Neural progenitor cell (in vitro differentiated cells): Measurements from ENCODE around the gene TRIM40. TPM values are rescaled to one million over a fixed set of nuclear protein-coding genes. Genes with fewer than 3 reads are reported as not detected.

ENCODE experiments used
- DNase-seq: peaks from one replicate; pipeline ENCODE4 v3.0.0-alpha.2; 2016; ENCODE audit warnings: low spot score
- H2AFZ ChIP-seq: fragments of 200-600 bp; sonication (generic); replicated peaks from 2 replicates; pipeline ENCODE4 v1.6.1; 2016; ENCODE audit warnings: antibody characterized with exemption
- H3F3A ChIP-seq: fragments of 200-600 bp; sonication (generic); 2 replicates; pipeline ENCODE4 v1.6.1; 2016; ENCODE audit warnings: antibody characterized with exemption, low read depth
- H3K27ac ChIP-seq: fragments of 200-600 bp; sonication (generic); 2 replicates; pipeline ENCODE4 v1.5.1; 2016; ENCODE audit warnings: mild to moderate bottlenecking
- H3K27me3 ChIP-seq: fragments of 200-600 bp; sonication (generic); 2 replicates; pipeline ENCODE4 v1.6.1; 2016; ENCODE audit warnings: mild to moderate bottlenecking, moderate library complexity
- H3K36me3 ChIP-seq: fragments of 200-600 bp; sonication (generic); 2 replicates; pipeline ENCODE4 v1.5.1; 2016
- H3K4me1 ChIP-seq: fragments of 200-600 bp; sonication (generic); 2 replicates; pipeline ENCODE4 v1.6.1; 2016; ENCODE audit warnings: mixed run types
- H3K4me2 ChIP-seq: fragments of 200-600 bp; sonication (generic); 2 replicates; pipeline ENCODE4 v1.6.1; 2016
- H3K4me3 ChIP-seq: fragments of 200-600 bp; sonication (generic); 2 replicates; pipeline ENCODE4 v1.5.1; 2016
- H3K79me2 ChIP-seq: fragments of 200-600 bp; sonication (generic); 2 replicates; pipeline ENCODE4 v1.6.1; 2016; ENCODE audit warnings: low read depth
- H3K9ac ChIP-seq: fragments of 200-600 bp; sonication (generic); 2 replicates; pipeline ENCODE4 v1.6.1; 2016
- H3K9me3 ChIP-seq: fragments of 200-600 bp; sonication (generic); 2 replicates; pipeline ENCODE4 v1.5.1; 2016; ENCODE audit warnings: low read depth
- H4K20me1 ChIP-seq: fragments of 200-600 bp; sonication (generic); 2 replicates; pipeline ENCODE4 v1.6.1; 2016; ENCODE audit warnings: low read depth
- H3K27ac Mint-ChIP-seq: 3 replicates; pipeline ENCODE4 v1.8.0; 2021; ENCODE audit warnings: mixed read lengths
- H3K27me3 Mint-ChIP-seq: 2 replicates; pipeline ENCODE4 v1.8.0; 2022; ENCODE audit warnings: low read depth, mild to moderate bottlenecking, inconsistent platforms, moderate library complexity, mixed read lengths; ENCODE audit not compliant: insufficient read depth
- H3K36me3 Mint-ChIP-seq: 3 replicates; pipeline ENCODE4 v1.8.0; 2021; ENCODE audit warnings: mixed read lengths
- H3K4me1 Mint-ChIP-seq: 3 replicates; pipeline ENCODE4 v1.8.0; 2021; ENCODE audit warnings: mixed read lengths
- H3K4me3 Mint-ChIP-seq: 3 replicates; pipeline ENCODE4 v1.8.0; 2021; ENCODE audit warnings: mild to moderate bottlenecking, moderate library complexity, mixed read lengths
- H3K9me3 Mint-ChIP-seq: 3 replicates; pipeline ENCODE4 v1.8.0; 2020; ENCODE audit warnings: mixed read lengths
- EZH2 ChIP-seq: fragments of 200-600 bp; sonication (generic); IDR thresholded peaks from 2 replicates; pipeline ENCODE4 v1.6.1; 2017; ENCODE audit warnings: antibody characterized with exemption, mild to moderate bottlenecking, moderate library complexity
- EZH2phosphoT487 ChIP-seq: fragments of 200-600 bp; sonication (generic); IDR thresholded peaks from 2 replicates; pipeline ENCODE4 v1.6.1; 2017; ENCODE audit warnings: antibody characterized with exemption
- total RNA-seq: library from RNA; depleted of rRNA; stranded (reverse); fragments of >200 nt; gene quantifications from 2 replicates; pipeline ENCODE4 v1.2.3, GENCODE V29; 2015; ENCODE audit warnings: low replicate concordance
- TF ChIP-seq, protein P1 (sequence below): fragments of 200-600 bp; sonication (generic); IDR thresholded peaks from 2 replicates; pipeline ENCODE4 v1.5.1; 2017; ENCODE audit warnings: antibody characterized with exemption, mild to moderate bottlenecking

TRIM40 gene
- total RNA-seq, 1 donor from 2014 or later = not detected

DNA sequence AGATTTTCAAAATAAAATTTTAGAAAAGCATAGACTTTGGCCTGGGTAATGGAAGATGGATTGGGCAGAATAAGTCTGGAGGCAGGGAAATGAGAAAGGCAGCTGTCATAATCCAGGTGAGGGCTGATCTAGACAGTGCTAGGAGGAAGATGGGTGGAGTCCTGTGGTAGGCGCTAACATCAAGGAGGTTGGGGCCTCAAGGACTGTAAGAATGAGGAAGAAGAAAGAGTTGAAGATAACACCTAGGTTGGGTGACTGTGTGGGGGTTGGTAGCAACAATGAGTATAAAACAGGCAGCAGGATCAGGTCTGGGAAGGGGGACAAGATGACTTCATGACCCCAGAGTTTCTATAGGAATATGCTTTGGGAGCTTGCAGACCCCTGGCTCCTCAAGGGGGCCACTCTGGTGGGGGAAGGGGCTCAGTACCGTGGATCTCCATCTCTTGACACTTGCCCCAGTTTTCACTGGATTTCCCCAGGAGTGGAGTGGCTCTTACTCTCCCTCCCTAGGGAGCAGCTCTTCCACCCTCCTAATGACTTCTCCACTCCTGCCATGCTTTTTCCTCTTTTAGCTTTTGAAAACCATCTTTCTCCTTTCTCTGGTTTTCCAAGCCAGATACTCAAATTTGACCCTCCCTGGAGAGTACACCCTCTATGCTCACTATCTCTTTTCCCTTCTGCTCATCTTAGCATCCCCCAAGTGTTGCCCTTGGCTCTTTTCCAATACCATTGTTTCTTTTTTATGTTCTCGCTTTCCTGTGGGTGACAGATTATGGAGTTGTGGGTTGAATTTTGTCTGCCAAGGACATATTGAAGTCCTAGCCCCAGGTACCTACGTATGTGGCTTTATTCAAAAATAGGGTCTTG, 37.8 kb upstream of the TRIM40 start:
- Mint-ChIP-seq H3K27ac (no peak overlapping the region), H3K4me1 (peaks cover 22% of the 10 kb centered on the region), H3K9me3 (peaks cover 2% of the 10 kb centered on the region), H3K27me3 (peaks cover 73% of the 10 kb centered on the region), H3K36me3 (no peaks in the 10 kb centered on the region), H3K4me3 (no peak overlapping the region)
- H3K4me3 ChIP-seq = no peak overlapping the region
- H3K9ac ChIP-seq = no peak overlapping the region
- peaks cover 12% of the 10 kb centered on the region for H3F3A ChIP-seq
- peaks cover 6% of the 10 kb centered on the region for H3K4me1 ChIP-seq
- no peak overlapping the region for H2AFZ ChIP-seq
- no peaks in the 10 kb centered on the region for H3K36me3 ChIP-seq
- TF ChIP-seq, protein P1, sequence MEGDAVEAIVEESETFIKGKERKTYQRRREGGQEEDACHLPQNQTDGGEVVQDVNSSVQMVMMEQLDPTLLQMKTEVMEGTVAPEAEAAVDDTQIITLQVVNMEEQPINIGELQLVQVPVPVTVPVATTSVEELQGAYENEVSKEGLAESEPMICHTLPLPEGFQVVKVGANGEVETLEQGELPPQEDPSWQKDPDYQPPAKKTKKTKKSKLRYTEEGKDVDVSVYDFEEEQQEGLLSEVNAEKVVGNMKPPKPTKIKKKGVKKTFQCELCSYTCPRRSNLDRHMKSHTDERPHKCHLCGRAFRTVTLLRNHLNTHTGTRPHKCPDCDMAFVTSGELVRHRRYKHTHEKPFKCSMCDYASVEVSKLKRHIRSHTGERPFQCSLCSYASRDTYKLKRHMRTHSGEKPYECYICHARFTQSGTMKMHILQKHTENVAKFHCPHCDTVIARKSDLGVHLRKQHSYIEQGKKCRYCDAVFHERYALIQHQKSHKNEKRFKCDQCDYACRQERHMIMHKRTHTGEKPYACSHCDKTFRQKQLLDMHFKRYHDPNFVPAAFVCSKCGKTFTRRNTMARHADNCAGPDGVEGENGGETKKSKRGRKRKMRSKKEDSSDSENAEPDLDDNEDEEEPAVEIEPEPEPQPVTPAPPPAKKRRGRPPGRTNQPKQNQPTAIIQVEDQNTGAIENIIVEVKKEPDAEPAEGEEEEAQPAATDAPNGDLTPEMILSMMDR = no peak
- TF ChIP-seq EZH2 (no peak), EZH2phosphoT487 (no peak)
- no peak overlapping the region for H3K27ac ChIP-seq
- H4K20me1 ChIP-seq = peaks cover 28% of the 10 kb centered on the region
- no peak overlapping the region for H3K4me2 ChIP-seq
- DNase-seq = no peak
- no peaks in the 10 kb centered on the region for H3K9me3 ChIP-seq
- H3K27me3 ChIP-seq = peaks cover 98% of the 10 kb centered on the region
- no peaks in the 10 kb centered on the region for H3K79me2 ChIP-seq

DNA sequence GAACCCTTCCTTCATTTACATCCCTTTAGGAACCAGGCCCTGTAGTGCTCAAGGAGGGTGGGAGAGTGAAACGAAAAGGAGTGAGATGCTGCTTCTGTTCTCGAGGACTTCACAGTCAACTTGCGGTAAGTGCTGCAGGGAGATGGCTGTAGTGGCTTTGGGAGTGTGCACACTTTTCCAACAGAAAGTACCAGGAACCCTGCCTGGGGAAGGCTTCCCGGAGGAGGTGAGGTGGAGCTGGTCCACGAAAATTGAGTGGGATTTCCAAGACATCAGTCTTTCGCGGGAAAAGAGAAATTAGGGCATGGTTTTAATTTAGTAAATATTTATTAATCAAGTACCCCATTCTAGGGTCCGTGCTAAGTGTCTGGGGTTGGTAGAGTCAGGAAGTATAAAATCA, 35.8 kb upstream of the TRIM40 start:
- Histone ChIP-seq H3F3A (peaks cover 22% of the 10 kb centered on the region), H3K4me3 (peak overlapping the region; percentile 15), H3K27me3 (peaks cover 98% of the 10 kb centered on the region), H4K20me1 (peaks cover 28% of the 10 kb centered on the region), H3K27ac (no peak overlapping the region), H3K9ac (no peak overlapping the region), H3K36me3 (no peaks in the 10 kb centered on the region), H3K4me2 (peak overlapping the region; percentile 83), H3K9me3 (no peaks in the 10 kb centered on the region), H3K79me2 (no peaks in the 10 kb centered on the region), H2AFZ (no peak overlapping the region), H3K4me1 (peaks cover 14% of the 10 kb centered on the region)
- peak overlapping the region; percentile 54 for H3K4me3 Mint-ChIP-seq
- peaks cover 74% of the 10 kb centered on the region for H3K27me3 Mint-ChIP-seq
- H3K36me3 Mint-ChIP-seq = no peaks in the 10 kb centered on the region
- H3K9me3 Mint-ChIP-seq = peaks cover 2% of the 10 kb centered on the region
- peaks cover 28% of the 10 kb centered on the region for H3K4me1 Mint-ChIP-seq
- H3K27ac Mint-ChIP-seq = no peak overlapping the region
- DNase-seq = no peak
- TF ChIP-seq EZH2phosphoT487 (no peak), EZH2 (no peak)
- TF ChIP-seq, protein P1 = no peak

GRCh38 chr6:30100585-30101443, 35.1 kb upstream of the TRIM40 start:
- Histone ChIP-seq H3K9me3 (no peaks in the 10 kb centered on the region), H3K36me3 (no peaks in the 10 kb centered on the region), H3K9ac (no peak overlapping the region), H3K4me3 (peak overlapping the region; percentile 15), H3K4me1 (peaks cover 14% of the 10 kb centered on the region), H3K27ac (no peak overlapping the region), H3K79me2 (no peaks in the 10 kb centered on the region), H3K27me3 (peaks cover 98% of the 10 kb centered on the region), H3F3A (peaks cover 22% of the 10 kb centered on the region), H4K20me1 (peaks cover 28% of the 10 kb centered on the region), H3K4me2 (peak overlapping the region; percentile 83), H2AFZ (no peak overlapping the region)
- peak; percentile 54 for DNase-seq
- H3K4me1 Mint-ChIP-seq = peaks cover 28% of the 10 kb centered on the region
- H3K36me3 Mint-ChIP-seq = no peaks in the 10 kb centered on the region
- peak overlapping the region; percentile 83 for H3K4me3 Mint-ChIP-seq
- peaks cover 70% of the 10 kb centered on the region for H3K27me3 Mint-ChIP-seq
- TF ChIP-seq EZH2phosphoT487 (peak; percentile 84), EZH2 (peak; percentile 83)
- TF ChIP-seq, protein P1 = no peak
- H3K9me3 Mint-ChIP-seq = peaks cover 2% of the 10 kb centered on the region
- H3K27ac Mint-ChIP-seq = no peak overlapping the region
